Sigmoid colon (tissue), 7 donors: ENCODE data around the gene FAM13A. TPM values are rescaled to one million over a fixed set of nuclear protein-coding genes. Genes with fewer than 3 reads are reported as not detected.

Source experiments
- DNase-seq: peaks from one replicate; pipeline ENCODE4 v3.0.0-alpha.2; 2019
- H3K27ac ChIP-seq, 4 donors: fragments of 200-600 bp; sonication (generic); one replicate each; pipeline ENCODE4 v1.5.1; 2016 to 2019; ENCODE audit warnings: mild to moderate bottlenecking in 1 of 4
- H3K27me3 ChIP-seq, 3 donors: fragments of 200-600 bp; sonication (generic); one replicate each; pipeline ENCODE4 v1.5.1; 2019; ENCODE audit warnings: mild to moderate bottlenecking in 1 of 3
- H3K36me3 ChIP-seq, 4 donors: fragments of 200-600 bp; sonication (generic); one replicate each; pipeline ENCODE4 v1.5.1; 2016 to 2019
- H3K4me1 ChIP-seq, 4 donors: fragments of 200-600 bp; sonication (generic); one replicate each; pipeline ENCODE4 v1.5.1; 2017 to 2019
- H3K4me3 ChIP-seq, 4 donors: fragments of 200-600 bp; sonication (generic); one replicate each; pipeline ENCODE4 v1.5.1; 2017 to 2019; ENCODE audit warnings: mild to moderate bottlenecking in 2 of 4, moderate library complexity in 1 of 4
- H3K9me3 ChIP-seq, 4 donors: fragments of 200-600 bp in 3 of 4; sonication (generic) in 3 of 4; one replicate each; pipeline versions ENCODE4 v1.5.1 to v1.6.1; 2013 to 2019
- EP300 ChIP-seq, 4 donors: sonication (generic); formaldehyde crosslinking; IDR thresholded peaks; one replicate each; pipeline ENCODE4 v1.6.1; 2017; ENCODE audit warnings: antibody characterized with exemption in 4 of 4
- POLR2A ChIP-seq, 2 donors: fragments of 450-650 bp; IDR thresholded peaks; one replicate each; pipeline ENCODE4 v1.6.1; 2016; ENCODE audit warnings: antibody characterized with exemption in 2 of 2, mild to moderate bottlenecking in 2 of 2, moderate library complexity in 2 of 2
- POLR2AphosphoS5 ChIP-seq, 4 donors: sonication (generic); formaldehyde crosslinking; IDR thresholded peaks; one replicate each; pipeline ENCODE4 v1.6.1; 2017; ENCODE audit warnings: antibody characterized with exemption in 4 of 4
- WGBS, 2 donors: extraction: QIAGEN DNeasy Blood & Tissue Kit; methylation state at CpG; one replicate each; pipeline ENCODE4 v1.1.7; 2013; 5-methylcytosine and 5-hydroxymethylcytosine counted together
- intact Hi-C: fragments of 100-400 bp; cut with DNase I; formaldehyde crosslinking; loops from one replicate; pipeline ENCODE4 v1.15.1; 2023
- polyA plus RNA-seq, 3 donors: library from polyadenylated mRNA; stranded (reverse); fragments of 200-250 nt; gene quantifications; one replicate each; pipeline ENCODE4 v1.2.3, GENCODE V29; 2013
- total RNA-seq, 4 donors: library from RNA; depleted of rRNA; stranded (reverse); fragments of >200 nt; gene quantifications; one replicate each; pipeline ENCODE4 v1.1.0, GENCODE V29; 2016
- TF ChIP-seq, protein P1 (sequence below), 4 experiments: fragments of 450-650 bp in 3 of 4; fragments of 200-600 bp in 1 of 4; IDR thresholded peaks; one replicate each; pipeline ENCODE4 v1.5.1; 2016 to 2019; ENCODE audit warnings: antibody characterized with exemption in 4 of 4, mild to moderate bottlenecking in 3 of 4, moderate library complexity in 2 of 4
- donor health status: healthy with polysubstance abuse.
- donor health status: Bipolar disorder and iron deficiency.
- donor health status: healthy.

FAM13A gene
- total and polyA plus RNA-seq, 7 donors, result 9.9 to 49.7 (median 41.1) TPM

DNA sequence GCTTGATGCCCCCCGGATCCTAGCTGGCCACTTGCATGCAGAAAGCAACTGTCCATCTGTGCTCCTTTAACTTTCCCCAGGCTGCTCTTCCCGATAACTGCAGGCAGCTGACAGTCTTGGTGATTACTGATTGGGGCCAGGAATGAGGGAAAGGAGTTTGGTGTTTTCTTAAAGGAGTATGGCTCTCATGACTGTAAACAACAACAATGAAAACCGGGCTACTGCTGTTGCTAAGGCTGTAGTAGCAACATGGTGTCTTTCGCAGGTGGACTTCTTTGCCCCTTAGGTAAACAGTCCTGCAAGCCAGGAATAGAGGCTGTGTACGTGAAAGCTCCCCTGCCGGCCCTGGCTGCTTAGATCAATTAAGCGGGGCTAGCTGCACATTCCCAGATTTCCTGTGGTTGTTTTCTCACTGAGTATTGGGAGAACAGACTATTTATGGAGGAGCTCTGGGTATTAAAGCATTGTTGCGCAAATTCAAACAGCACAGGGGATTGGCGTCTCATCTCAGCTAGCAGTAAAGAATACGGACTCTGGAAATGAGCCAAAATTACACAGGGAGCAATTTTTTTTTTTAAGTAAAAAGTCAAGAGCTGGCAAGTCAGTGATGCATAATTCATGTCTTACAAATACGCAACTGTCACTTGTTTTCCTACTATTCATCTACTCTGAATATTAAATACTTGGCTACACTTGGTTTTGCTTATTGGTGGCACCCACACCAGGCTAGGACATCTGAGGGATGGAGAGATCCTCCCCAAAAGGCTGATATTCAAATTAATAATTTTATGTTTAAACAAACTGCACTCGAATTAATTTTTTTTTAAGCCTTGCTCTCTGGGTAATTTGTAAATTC lies 297.7 kb downstream of the FAM13A start:
- WGBS, 2 donors, result 76 to 81% methylated on average over 12 of the region's 12 CpGs
- H3K27ac ChIP-seq, result peak overlapping the region in 1 of 4 donors; percentile 2
- intact Hi-C loops, result no loop called here
- H3K4me1 ChIP-seq, result peaks cover 0 to 15% (median 5%) of the 10 kb centered on the region in 4 donors
- H3K4me3 ChIP-seq, result peak overlapping the region in 2 of 4 donors; percentile 2 to 14
- no peak for DNase-seq
- no peaks in the 10 kb centered on the region for H3K9me3 ChIP-seq
- no peaks in the 10 kb centered on the region for H3K27me3 ChIP-seq
- TF ChIP-seq POLR2AphosphoS5 (IDR thresholded peaks at IDR 0.05) (no peak), EP300 (IDR thresholded peaks at IDR 0.05) (no peak), POLR2A (IDR thresholded peaks at IDR 0.05) (no peak)
- TF ChIP-seq, protein P1, sequence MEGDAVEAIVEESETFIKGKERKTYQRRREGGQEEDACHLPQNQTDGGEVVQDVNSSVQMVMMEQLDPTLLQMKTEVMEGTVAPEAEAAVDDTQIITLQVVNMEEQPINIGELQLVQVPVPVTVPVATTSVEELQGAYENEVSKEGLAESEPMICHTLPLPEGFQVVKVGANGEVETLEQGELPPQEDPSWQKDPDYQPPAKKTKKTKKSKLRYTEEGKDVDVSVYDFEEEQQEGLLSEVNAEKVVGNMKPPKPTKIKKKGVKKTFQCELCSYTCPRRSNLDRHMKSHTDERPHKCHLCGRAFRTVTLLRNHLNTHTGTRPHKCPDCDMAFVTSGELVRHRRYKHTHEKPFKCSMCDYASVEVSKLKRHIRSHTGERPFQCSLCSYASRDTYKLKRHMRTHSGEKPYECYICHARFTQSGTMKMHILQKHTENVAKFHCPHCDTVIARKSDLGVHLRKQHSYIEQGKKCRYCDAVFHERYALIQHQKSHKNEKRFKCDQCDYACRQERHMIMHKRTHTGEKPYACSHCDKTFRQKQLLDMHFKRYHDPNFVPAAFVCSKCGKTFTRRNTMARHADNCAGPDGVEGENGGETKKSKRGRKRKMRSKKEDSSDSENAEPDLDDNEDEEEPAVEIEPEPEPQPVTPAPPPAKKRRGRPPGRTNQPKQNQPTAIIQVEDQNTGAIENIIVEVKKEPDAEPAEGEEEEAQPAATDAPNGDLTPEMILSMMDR (IDR thresholded peaks at IDR 0.05), result no peak
- H3K36me3 ChIP-seq, result peaks cover 0 to 18% (median 4%) of the 10 kb centered on the region in 4 donors

DNA sequence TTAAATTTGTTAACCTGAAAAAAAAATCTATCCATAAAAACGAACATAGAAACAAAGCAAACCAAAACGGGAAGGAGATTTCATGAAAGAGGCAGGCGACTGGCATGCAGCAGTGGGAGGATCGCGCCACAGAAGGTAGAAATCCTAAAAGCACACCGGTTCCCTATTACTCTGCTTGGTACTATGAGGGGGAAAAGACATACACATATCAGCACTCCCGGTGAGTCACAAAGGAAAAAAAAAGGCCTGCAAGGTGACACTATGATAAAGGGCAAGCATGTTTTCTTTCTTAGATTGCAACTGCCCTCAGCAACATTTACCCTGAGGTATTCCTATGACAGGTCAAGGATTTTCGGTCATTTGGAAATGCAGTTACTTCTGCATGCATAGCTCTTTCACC lies 298.7 kb downstream of the FAM13A start:
- no peak overlapping the region for H3K27ac ChIP-seq
- H3K4me3 ChIP-seq, result peak overlapping the region in 2 of 4 donors; percentile 2 to 14
- H3K9me3 ChIP-seq, result no peaks in the 10 kb centered on the region
- H3K36me3 ChIP-seq, result peaks cover 0 to 25% (median 5%) of the 10 kb centered on the region in 4 donors
- TF ChIP-seq, protein P1 (IDR thresholded peaks at IDR 0.05), result no peak
- TF ChIP-seq POLR2A (IDR thresholded peaks at IDR 0.05), result no peak
- DNase-seq, result no peak
- 73 to 79% methylated on average over 8 of the region's 8 CpGs for WGBS, 2 donors
- H3K4me1 ChIP-seq, result peaks cover 0 to 15% (median 5%) of the 10 kb centered on the region in 4 donors
- intact Hi-C loops, result no loop called here
- no peaks in the 10 kb centered on the region for H3K27me3 ChIP-seq

DNA sequence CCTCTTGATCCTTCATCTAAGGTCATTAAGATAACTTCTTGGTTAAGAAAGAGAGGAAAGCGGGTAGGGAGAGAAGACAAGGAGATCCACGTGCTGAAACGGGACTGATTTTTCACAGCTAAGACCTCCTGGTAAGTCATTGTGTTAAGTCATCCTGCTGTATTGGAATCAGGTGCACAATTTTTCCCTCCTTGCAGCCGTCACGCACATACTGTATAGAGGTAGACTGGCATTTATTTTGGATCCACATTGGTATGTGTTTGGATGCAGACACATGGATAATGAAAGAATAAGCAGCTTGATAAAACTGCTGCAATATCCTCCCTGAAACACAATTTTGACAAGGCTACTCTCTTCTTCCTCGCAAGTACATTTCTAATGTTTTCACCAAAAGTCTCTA lies 299.2 kb downstream of the FAM13A start:
- Histone ChIP-seq H3K36me3 (peaks cover 0 to 30% (median 7%) of the 10 kb centered on the region in 4 donors), H3K4me1 (peaks cover 0 to 15% (median 5%) of the 10 kb centered on the region in 4 donors), H3K4me3 (no peak overlapping the region), H3K27me3 (no peaks in the 10 kb centered on the region), H3K27ac (no peak overlapping the region), H3K9me3 (no peaks in the 10 kb centered on the region)
- intact Hi-C loops, result no loop called here
- no peak for DNase-seq
- WGBS, 2 donors, result 95 to 97% methylated on average over 6 of the region's 6 CpGs
- TF ChIP-seq, protein P1 (IDR thresholded peaks at IDR 0.05), result no peak
- TF ChIP-seq POLR2AphosphoS5 (IDR thresholded peaks at IDR 0.05) (no peak), POLR2A (IDR thresholded peaks at IDR 0.05) (no peak), EP300 (IDR thresholded peaks at IDR 0.05) (no peak)

DNA sequence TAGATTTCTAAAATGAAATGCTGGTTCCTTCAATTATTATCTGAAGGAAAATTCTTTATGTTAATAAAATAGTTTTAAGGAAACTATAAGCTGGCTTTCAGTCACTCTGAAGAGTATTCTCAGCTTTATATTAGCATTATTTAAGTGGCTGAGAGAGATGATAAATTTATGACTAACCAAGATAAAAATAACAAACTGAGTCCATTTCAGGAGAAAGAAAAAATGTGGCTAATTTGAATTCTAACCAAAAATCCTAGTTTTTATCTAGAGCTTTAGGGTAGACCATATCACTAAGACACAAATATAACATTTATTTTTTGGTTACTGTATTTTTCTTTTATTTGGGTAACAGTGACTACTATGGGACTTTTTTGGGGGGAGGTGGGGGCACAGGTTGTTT lies 299.9 kb downstream of the FAM13A start:
- TF ChIP-seq POLR2A (IDR thresholded peaks at IDR 0.05), result no peak
- TF ChIP-seq EP300 (IDR thresholded peaks at IDR 0.05), result no peak
- TF ChIP-seq POLR2AphosphoS5 (IDR thresholded peaks at IDR 0.05), result no peak
- TF ChIP-seq, protein P1 (IDR thresholded peaks at IDR 0.05), result no peak
- Histone ChIP-seq H3K27ac (no peak overlapping the region), H3K36me3 (peaks cover 0 to 31% (median 7%) of the 10 kb centered on the region in 4 donors), H3K4me1 (peaks cover 0 to 15% (median 5%) of the 10 kb centered on the region in 4 donors), H3K27me3 (no peaks in the 10 kb centered on the region), H3K9me3 (no peaks in the 10 kb centered on the region), H3K4me3 (no peak overlapping the region)
- no peak for DNase-seq
- intact Hi-C loops, result no loop called here
